Erythroblast (primary cell): ENCODE results near the gene ISM1.

ENCODE experiments used
- GATA1 ChIP-seq: IDR thresholded peaks from 2 replicates; pipeline ENCODE4 v1.6.1; 2011; ENCODE audit warnings: low read depth, mild to moderate bottlenecking, control low read depth, low read length, moderate library complexity
- POLR2A ChIP-seq: IDR thresholded peaks from 2 replicates; pipeline ENCODE4 v1.6.1; 2011; ENCODE audit warnings: mild to moderate bottlenecking, low read length

DNA sequence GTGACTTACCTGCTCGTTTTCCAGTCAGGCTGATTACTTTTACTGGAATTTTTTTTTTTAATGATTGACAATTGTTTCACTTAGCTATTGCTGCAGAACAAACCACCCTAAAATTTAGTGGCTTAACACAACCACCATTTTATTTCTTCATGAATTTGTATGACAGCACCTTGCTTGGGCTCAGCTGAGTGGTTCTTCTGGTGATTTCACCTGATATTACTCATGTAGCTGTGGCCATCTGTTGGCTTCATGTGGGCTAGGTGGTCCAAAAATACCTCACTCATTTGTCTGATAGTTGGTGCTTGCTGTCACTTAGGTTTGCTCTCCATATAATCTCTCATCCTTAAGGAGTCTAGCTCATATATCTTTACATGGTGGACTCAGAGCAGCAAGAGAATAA, 5.3 kb downstream of the ISM1 start:
- TF ChIP-seq POLR2A (no peak), GATA1 (no peak)
